NB4 (cell line): ENCODE results near the gene GNG5.
A peak's percentile ranks its signal among the peaks of the same experiment; 100 is the strongest.

Source experiments
- CTCF ChIP-seq: IDR thresholded peaks from one replicate; pipeline ENCODE4 v1.5.1; 2012; ENCODE audit warnings: low read depth, low read length
- MAX ChIP-seq: IDR thresholded peaks from 2 replicates; pipeline ENCODE4 v1.6.1; 2011; ENCODE audit warnings: low read depth, low read length
- MYC ChIP-seq: IDR thresholded peaks from 2 replicates; pipeline ENCODE4 v1.6.1; 2011; ENCODE audit warnings: low read depth, low read length
- POLR2A ChIP-seq: IDR thresholded peaks from 2 replicates; pipeline ENCODE4 v1.6.1; 2011; ENCODE audit warnings: mild to moderate bottlenecking; ENCODE audit not compliant: insufficient read length; ENCODE audit errors: extremely low read depth

DNA sequence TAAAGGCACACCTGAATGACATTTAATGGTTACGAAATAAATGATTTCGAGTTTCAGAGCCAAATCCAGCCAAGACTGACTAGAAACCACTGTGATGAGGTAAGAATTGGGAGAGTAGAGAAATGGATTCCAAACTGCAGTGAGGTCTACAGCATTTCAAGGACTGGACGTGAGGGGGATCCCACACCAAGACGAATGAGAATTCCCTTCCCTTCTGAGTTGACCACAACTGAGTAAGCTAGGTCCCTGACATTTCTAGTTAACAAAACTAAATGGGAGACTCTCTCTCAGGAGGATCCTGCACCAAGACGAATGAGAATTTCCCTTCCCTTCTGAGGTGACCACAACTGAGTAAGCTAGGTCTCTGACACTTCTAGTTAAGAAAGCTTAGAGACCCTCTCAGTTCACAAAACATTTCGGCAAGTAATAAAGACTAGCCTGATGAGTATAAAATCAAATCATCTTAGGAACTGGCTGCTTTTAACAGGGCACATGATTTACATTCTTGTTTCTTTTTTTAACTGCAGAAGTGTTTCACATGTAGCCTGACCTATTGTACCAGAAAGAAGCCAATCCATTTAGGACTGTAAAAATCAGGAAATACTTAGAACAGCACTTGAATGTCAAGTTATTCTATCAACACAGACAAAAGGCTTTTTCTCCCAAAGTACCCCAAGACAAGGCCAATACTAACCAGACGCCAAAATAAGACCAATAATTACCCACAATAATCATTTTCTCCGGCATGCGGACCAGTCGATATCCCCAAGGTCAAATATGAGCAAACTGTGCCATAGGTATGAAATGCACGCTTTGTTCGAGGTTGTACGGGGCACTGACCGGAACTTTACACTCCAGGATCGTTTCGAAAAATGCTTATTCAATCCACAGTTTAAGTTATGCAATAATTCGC is 1.5 kb downstream of the GNG5 start:
- TF ChIP-seq CTCF (no peak), POLR2A (no peak), MAX (peak; percentile 24; the same call in 1 of the 2 replicates), MYC (peak; percentile 20; the same call in 1 of the 2 replicates)
